CD4-positive, alpha-beta T cell (primary cell): ENCODE measurements around the gene SASH3. TPM values are rescaled to one million over a fixed set of nuclear protein-coding genes. Genes with fewer than 3 reads are reported as not detected.
A peak's percentile ranks its signal among the peaks of the same experiment; 100 is the strongest.

Source experiments
- ATAC-seq: fragments of 200-7000 bp; cut with Tn5 transposase; one replicate; pipeline ENCODE4 v1.10.0; 2022; ENCODE audit warnings: mild to moderate bottlenecking; ENCODE audit not compliant: poor library complexity
- CTCF ChIA-PET: fragments of 350-600 bp; sonication (Branson Sonifier 250); formaldehyde crosslinking; loops from one replicate; lab custom pipeline; 2021; ENCODE audit warnings: antibody characterized with exemption, inconsistent platforms; lab: Charles Lee
- POLR2A ChIA-PET: fragments of 350-600 bp; sonication (Branson Sonifier 250); formaldehyde crosslinking; loops from one replicate; lab custom pipeline; 2021; ENCODE audit warnings: antibody characterized with exemption, inconsistent platforms; lab: Charles Lee
- DNase-seq, 14 experiments: peaks; one replicate each; pipeline ENCODE4 v3.0.0-alpha.2; 2013 to 2020; ENCODE audit warnings: mixed read lengths in 2 of 14
- H3K27ac ChIP-seq, 2 donors: one replicate each; pipeline versions ENCODE4 v1.5.1 to v1.7.0; 2013; ENCODE audit warnings: low read length in 2 of 2, low read depth in 1 of 2, mild to moderate bottlenecking in 1 of 2
- H3K27me3 ChIP-seq, 2 experiments: 1 replicate in 1 of 2; 2 replicates in 1 of 2; pipeline versions ENCODE4 v1.6.1 to v1.7.0; 2013; ENCODE audit warnings: low read length in 2 of 2, control low read depth in 1 of 2, mild to moderate bottlenecking in 1 of 2, moderate library complexity in 1 of 2; ENCODE audit not compliant: insufficient read depth in 2 of 2, control insufficient read depth in 1 of 2
- H3K36me3 ChIP-seq: one replicate; pipeline ENCODE4 v1.6.1; 2013; ENCODE audit warnings: low read length, control low read depth; ENCODE audit not compliant: insufficient read depth
- H3K4me1 ChIP-seq: one replicate; pipeline ENCODE4 v1.6.1; 2013; ENCODE audit warnings: low read length, control low read depth; ENCODE audit not compliant: insufficient read depth
- H3K4me3 ChIP-seq: one replicate; pipeline ENCODE4 v1.5.1; 2013; ENCODE audit warnings: mild to moderate bottlenecking, low read length, moderate library complexity
- H3K9me3 ChIP-seq, 2 experiments: 1 replicate in 1 of 2; 2 replicates in 1 of 2; pipeline versions ENCODE4 v1.6.1 to v1.7.0; 2013; ENCODE audit warnings: low read length in 2 of 2, mild to moderate bottlenecking in 2 of 2, control low read depth in 1 of 2, moderate library complexity in 1 of 2; ENCODE audit not compliant: control insufficient read depth in 1 of 2, insufficient read depth in 1 of 2
- H3K27ac Mint-ChIP-seq: one replicate; pipeline ENCODE4 v1.8.0; 2020; ENCODE audit warnings: mixed read lengths
- H3K27me3 Mint-ChIP-seq: one replicate; pipeline ENCODE4 v1.8.0; 2021; ENCODE audit warnings: mixed read lengths
- H3K36me3 Mint-ChIP-seq: one replicate; pipeline ENCODE4 v1.8.0; 2021; ENCODE audit warnings: low read depth, mixed read lengths
- H3K4me1 Mint-ChIP-seq: one replicate; pipeline ENCODE4 v1.8.0; 2021; ENCODE audit warnings: low read depth, mixed read lengths
- H3K4me3 Mint-ChIP-seq: one replicate; pipeline ENCODE4 v1.8.0; 2020; ENCODE audit warnings: mild to moderate bottlenecking, mixed read lengths
- H3K9me3 Mint-ChIP-seq: one replicate; pipeline ENCODE4 v1.8.0; 2020; ENCODE audit warnings: mixed read lengths
- intact Hi-C, 2 experiments: fragments of 100-400 bp; cut with DNase I in 1 of 2; cut with micrococcal nuclease in 1 of 2; formaldehyde crosslinking; loops; one replicate each; pipeline versions ENCODE4 v1.15.1 to v1.9.0; 2023 to 2025; cut with DNase I, micrococcal nuclease
- total RNA-seq, 174 experiments: library from RNA in 2 of 174; stranded (reverse) in 2 of 174; gene quantifications; one replicate each; pipeline ENCODE4 v1.2.3 and lab custom pipeline; 2021 to 2026
- TF ChIP-seq, protein P1 (sequence below): fragments of 200-600 bp; IDR thresholded peaks from one replicate; pipeline ENCODE4 v1.8.0; 2022; ENCODE audit warnings: antibody characterized with exemption, mild to moderate bottlenecking

SASH3 gene
- total RNA-seq, 2 experiments from 2014 or later: 69.0 to 70.8 TPM

DNA sequence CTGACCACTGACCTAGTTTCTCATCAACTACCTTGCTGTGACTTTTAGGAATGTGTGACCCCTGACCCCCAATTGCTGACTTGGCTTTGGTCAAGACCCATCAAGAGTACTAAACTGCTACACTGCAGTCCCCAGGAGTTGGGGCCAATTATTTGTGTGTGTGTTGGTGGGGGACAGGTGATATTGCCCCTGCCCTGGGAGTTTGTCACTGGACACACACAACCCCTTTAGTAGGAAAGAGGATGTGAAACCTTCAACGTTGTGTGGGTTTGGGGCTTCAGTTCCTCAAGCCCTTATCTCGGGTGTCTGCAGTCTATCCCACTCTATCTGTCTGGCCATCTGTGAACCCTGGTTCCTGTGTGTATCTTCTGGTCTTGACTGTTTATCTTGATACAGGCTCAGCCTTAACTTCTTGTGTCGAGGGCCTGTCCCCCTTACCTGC is 6.5 kb downstream of the SASH3 start:
- H3K36me3 ChIP-seq: peaks cover 84% of the 10 kb centered on the region
- H3K4me1 Mint-ChIP-seq: peaks cover 56% of the 10 kb centered on the region

DNA sequence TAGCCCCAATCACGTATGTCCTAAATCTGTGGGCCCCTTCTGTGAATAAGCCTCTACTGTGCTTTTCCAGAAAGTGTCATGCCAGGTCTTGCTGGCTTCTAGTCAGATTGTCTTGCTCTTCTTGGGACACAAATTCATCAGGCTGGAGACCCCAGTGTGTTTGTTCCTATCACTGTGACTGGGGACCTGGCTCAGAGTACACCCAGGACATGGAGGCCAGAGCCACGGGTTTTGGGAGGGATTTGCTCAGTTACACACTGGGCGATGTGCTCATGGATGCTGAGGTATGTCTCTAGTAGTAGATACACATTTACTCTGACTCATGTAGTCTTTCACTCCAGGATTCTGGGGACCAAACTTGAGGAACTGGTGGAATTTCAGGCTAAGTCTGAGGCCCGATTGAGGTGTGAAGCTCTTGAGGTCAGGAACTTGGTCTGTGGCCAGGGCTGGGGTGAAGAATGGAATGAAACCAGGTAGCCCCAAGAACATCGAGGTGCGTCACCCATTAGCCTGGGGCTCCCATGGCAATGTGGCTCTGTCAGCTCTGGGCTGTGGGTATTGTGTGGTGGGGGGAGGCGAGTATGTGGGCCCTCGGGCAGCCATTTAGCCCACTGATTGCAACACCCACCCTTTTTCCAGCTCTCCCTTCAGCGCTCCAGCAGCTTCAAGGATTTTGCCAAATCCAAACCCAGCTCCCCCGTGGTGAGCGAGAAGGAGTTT is 7.7 kb downstream of the SASH3 start:
- H3K36me3 ChIP-seq: peaks cover 85% of the 10 kb centered on the region
- peak overlapping the region; percentile 99 for H3K27ac Mint-ChIP-seq
- TF ChIP-seq, protein P1, sequence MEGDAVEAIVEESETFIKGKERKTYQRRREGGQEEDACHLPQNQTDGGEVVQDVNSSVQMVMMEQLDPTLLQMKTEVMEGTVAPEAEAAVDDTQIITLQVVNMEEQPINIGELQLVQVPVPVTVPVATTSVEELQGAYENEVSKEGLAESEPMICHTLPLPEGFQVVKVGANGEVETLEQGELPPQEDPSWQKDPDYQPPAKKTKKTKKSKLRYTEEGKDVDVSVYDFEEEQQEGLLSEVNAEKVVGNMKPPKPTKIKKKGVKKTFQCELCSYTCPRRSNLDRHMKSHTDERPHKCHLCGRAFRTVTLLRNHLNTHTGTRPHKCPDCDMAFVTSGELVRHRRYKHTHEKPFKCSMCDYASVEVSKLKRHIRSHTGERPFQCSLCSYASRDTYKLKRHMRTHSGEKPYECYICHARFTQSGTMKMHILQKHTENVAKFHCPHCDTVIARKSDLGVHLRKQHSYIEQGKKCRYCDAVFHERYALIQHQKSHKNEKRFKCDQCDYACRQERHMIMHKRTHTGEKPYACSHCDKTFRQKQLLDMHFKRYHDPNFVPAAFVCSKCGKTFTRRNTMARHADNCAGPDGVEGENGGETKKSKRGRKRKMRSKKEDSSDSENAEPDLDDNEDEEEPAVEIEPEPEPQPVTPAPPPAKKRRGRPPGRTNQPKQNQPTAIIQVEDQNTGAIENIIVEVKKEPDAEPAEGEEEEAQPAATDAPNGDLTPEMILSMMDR: no peak
- no peak overlapping the region for H3K4me3 ChIP-seq
- H3K4me3 Mint-ChIP-seq: peak overlapping the region; percentile 84
- peaks cover 69% of the 10 kb centered on the region for H3K4me1 ChIP-seq
- H3K9me3 ChIP-seq: no peaks in the 10 kb centered on the region
- ChIA-PET POLR2A (interaction anchor here (0.9 to 2.6 kb wide), 7 partner anchors 11 to 109 kb away, joined by 3 to 15 read pairs (median 5); no protein-coding TSS in a partner anchor), CTCF (interaction anchor here (1.6 to 2.0 kb wide), 2 partner anchors 28 to 35 kb away, joined by 5 to 6 read pairs; no protein-coding TSS in a partner anchor)
- no peaks in the 10 kb centered on the region for H3K9me3 Mint-ChIP-seq
- H3K27me3 ChIP-seq: no peaks in the 10 kb centered on the region
- peaks cover 80% of the 10 kb centered on the region for H3K36me3 Mint-ChIP-seq
- intact Hi-C loops: loop anchor here (10.0 kb wide), 2 partner anchors 53 to 113 kb away; partner anchors contain the start of gene XPNPEP2 (in 1 of the 2)
- DNase-seq: no peak
- no peaks in the 10 kb centered on the region for H3K27me3 Mint-ChIP-seq
- H3K4me1 Mint-ChIP-seq: peaks cover 49% of the 10 kb centered on the region
- H3K27ac ChIP-seq: peak overlapping the region in 1 of 2 donors; percentile 35
- no peak for ATAC-seq

More for the DNA sequence above, 6.5 kb downstream of the SASH3 start:
- peak overlapping the region; percentile 52 to 69 for H3K27ac ChIP-seq
- no peaks in the 10 kb centered on the region for H3K9me3 ChIP-seq
- H3K27me3 ChIP-seq: no peaks in the 10 kb centered on the region
- H3K27ac Mint-ChIP-seq: peak overlapping the region; percentile 99
- H3K36me3 Mint-ChIP-seq: peaks cover 82% of the 10 kb centered on the region
- no peaks in the 10 kb centered on the region for H3K27me3 Mint-ChIP-seq
- peak overlapping the region; percentile 83 for H3K4me3 Mint-ChIP-seq
- ATAC-seq (no peak), DNase-seq (no peak)
- TF ChIP-seq, protein P1: no peak
- H3K9me3 Mint-ChIP-seq: no peaks in the 10 kb centered on the region
- peak overlapping the region; percentile 37 for H3K4me3 ChIP-seq
- peaks cover 75% of the 10 kb centered on the region for H3K4me1 ChIP-seq
- POLR2A ChIA-PET: interaction anchor here (0.9 to 2.6 kb wide), 5 partner anchors 9 to 132 kb away, joined by 3 to 15 read pairs (median 5); partner anchors contain the start of gene APLN
- intact Hi-C loops: loop anchor here (10.0 kb wide), 2 partner anchors 51 to 111 kb away; partner anchors contain the start of gene XPNPEP2 (in 1 of the 2)
- CTCF ChIA-PET: interaction anchor here (2.0 kb wide), 1 partner anchor 36 kb away, joined by 5 read pairs; no protein-coding TSS in a partner anchor

DNA sequence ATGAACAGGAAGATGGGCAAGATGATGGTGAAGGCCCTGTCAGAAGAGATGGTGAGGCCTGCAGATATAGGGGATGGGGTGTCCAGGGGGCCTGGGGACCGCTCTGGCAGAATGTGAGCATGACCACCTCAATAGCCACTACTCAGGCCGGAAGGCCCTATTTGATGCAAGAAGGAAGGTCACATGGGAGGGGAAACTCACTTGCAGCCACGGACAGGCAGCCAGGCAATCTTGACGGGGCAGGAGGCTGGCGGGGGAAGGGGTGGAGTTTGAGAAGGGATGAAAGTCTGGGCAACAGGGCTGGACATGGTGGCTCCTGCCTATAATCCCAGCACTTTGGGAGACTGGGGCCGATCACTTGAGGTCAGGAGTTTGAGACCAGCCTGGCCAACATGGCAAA is 8.8 kb downstream of the SASH3 start:
- Histone ChIP-seq H3K4me3 (no peak overlapping the region), H3K27ac (peak overlapping the region in 1 of 2 donors; percentile 9), H3K4me1 (peaks cover 63% of the 10 kb centered on the region), H3K27me3 (no peaks in the 10 kb centered on the region), H3K36me3 (peaks cover 85% of the 10 kb centered on the region), H3K9me3 (no peaks in the 10 kb centered on the region)
- CTCF ChIA-PET: no interaction called here
- no peaks in the 10 kb centered on the region for H3K27me3 Mint-ChIP-seq
- ATAC-seq (no peak), DNase-seq (no peak)
- POLR2A ChIA-PET: no interaction called here
- no peak overlapping the region for H3K4me3 Mint-ChIP-seq
- H3K36me3 Mint-ChIP-seq: peaks cover 80% of the 10 kb centered on the region
- peak overlapping the region; percentile 69 for H3K27ac Mint-ChIP-seq
- intact Hi-C loops: loop anchor here (10.0 kb wide), 2 partner anchors 54 to 114 kb away; partner anchors contain the start of gene XPNPEP2 (in 1 of the 2)
- H3K9me3 Mint-ChIP-seq: no peaks in the 10 kb centered on the region
- H3K4me1 Mint-ChIP-seq: peaks cover 40% of the 10 kb centered on the region
- TF ChIP-seq, protein P1: no peak
